K562 (cell line): ENCODE measurements around the gene RBM22. TPM values are rescaled to one million over a fixed set of nuclear protein-coding genes. Genes with fewer than 3 reads are reported as not detected.
A peak's percentile ranks its signal among the peaks of the same experiment; 100 is the strongest.

Source experiments
- ATAC-seq: fragments of 200-7000 bp; cut with Tn5 transposase; 3 replicates; pipeline ENCODE4 v1.9.1; 2020; ENCODE audit warnings: moderate library complexity
- BruUV-seq: library from RNA; stranded (reverse); fragments of 400-500 nt; replicated peaks from 2 replicates; lab custom pipeline; 2021; lab: Mats Ljungman, UMichigan
- CTCF ChIA-PET: fragments of 300-600 bp; formaldehyde crosslinking; extraction: SDS; loops from one replicate; lab custom pipeline; 2021; ENCODE audit warnings: low intra/inter-chr PET ratio; lab: Yijun Ruan, JAX
- POLR2A ChIA-PET: fragments of 300-600, 350-650 bp; sonication (Branson Sonifier 250); formaldehyde crosslinking; extraction: SDS; loops from one replicate; lab custom pipeline; 2021; ENCODE audit warnings: antibody characterized with exemption, inconsistent platforms; lab: Yijun Ruan, JAX
- DNase-seq, 4 experiments: peaks; one replicate each; pipeline versions ENCODE4 v3.0.0 to v3.0.0-alpha.2; 2011 to 2018; ENCODE audit warnings: low spot score in 3 of 4, mixed read lengths in 3 of 4; ENCODE audit errors: extremely low read depth in 1 of 4
- FAIRE-seq: peaks from 2 replicates; lab custom pipeline; 2011; peaks lifted over from hg19 to GRCh38; lab: Jason Lieb, UNC
- H2AFZ ChIP-seq: 2 replicates; pipeline ENCODE4 v1.6.0; 2011; ENCODE audit warnings: low read depth, low read length, control low read depth, inconsistent platforms
- H3K27ac ChIP-seq: fragments of 200-600 bp; 3 replicates; pipeline ENCODE4 v1.8.0; 2011; ENCODE audit warnings: low read depth, mild to moderate bottlenecking, control low read depth, inconsistent platforms, low read length, moderate library complexity, mixed read lengths; ENCODE audit errors: extremely low read depth
- H3K27me3 ChIP-seq, 2 experiments: fragments of 300-600 bp in 1 of 2; 2 replicates in 1 of 2; 3 replicates in 1 of 2; pipeline versions ENCODE4 v1.6.0 to v1.8.0; 2011; ENCODE audit warnings: inconsistent platforms in 2 of 2, low read length in 2 of 2, mild to moderate bottlenecking in 1 of 2, mixed read lengths in 1 of 2, moderate library complexity in 1 of 2; ENCODE audit not compliant: control insufficient read depth in 2 of 2, insufficient read depth in 2 of 2
- H3K36me3 ChIP-seq: fragments of 300-600 bp; 3 replicates; pipeline ENCODE4 v1.8.0; 2011; ENCODE audit warnings: mild to moderate bottlenecking, low read length, inconsistent platforms; ENCODE audit not compliant: control insufficient read depth, insufficient read depth
- H3K4me1 ChIP-seq, 2 experiments: fragments of 200-600 bp in 1 of 2; replicated peaks in 1 of 2; 2 replicates in 1 of 2; 3 replicates in 1 of 2; pipeline versions ENCODE4 v1.5.1 to v1.8.0; 2011; ENCODE audit warnings: inconsistent platforms in 2 of 2, low read length in 2 of 2, mild to moderate bottlenecking in 1 of 2, mixed read lengths in 1 of 2, moderate library complexity in 1 of 2; ENCODE audit not compliant: control insufficient read depth in 2 of 2, insufficient read depth in 2 of 2
- H3K4me2 ChIP-seq: 2 replicates; pipeline ENCODE4 v1.6.1; 2011; ENCODE audit warnings: low read length, control low read depth, inconsistent platforms, mixed read lengths; ENCODE audit not compliant: insufficient read depth
- H3K4me3 ChIP-seq: fragments of 200-600 bp; sonication (generic), shearing (Covaris generic); 2 replicates; pipeline ENCODE4 v1.5.1; 2016; ENCODE audit warnings: control low read depth, inconsistent platforms
- H3K79me2 ChIP-seq: fragments of 200-600 bp; 3 replicates; pipeline ENCODE4 v1.8.0; 2011; ENCODE audit warnings: low read length, inconsistent platforms; ENCODE audit not compliant: control insufficient read depth, insufficient read depth
- H3K9ac ChIP-seq, 2 experiments: 2 replicates each; pipeline versions ENCODE4 v1.6.0 to v1.6.1; 2011; ENCODE audit warnings: low read depth in 2 of 2, low read length in 2 of 2, control low read depth in 1 of 2, inconsistent platforms in 1 of 2, mild to moderate bottlenecking in 1 of 2, mixed read lengths in 1 of 2; ENCODE audit not compliant: insufficient read depth in 1 of 2
- H3K9me1 ChIP-seq: one replicate; pipeline ENCODE4 v1.6.0; 2011; ENCODE audit warnings: inconsistent platforms, mild to moderate bottlenecking, low read length, moderate library complexity; ENCODE audit not compliant: control insufficient read depth, insufficient read depth
- H3K9me3 ChIP-seq: replicated peaks from 2 replicates; pipeline ENCODE4 v1.5.1; 2011; ENCODE audit warnings: low read depth, low read length, inconsistent platforms; ENCODE audit not compliant: control insufficient read depth, insufficient read depth
- H4K20me1 ChIP-seq: replicated peaks from 2 replicates; pipeline ENCODE4 v1.6.1; 2011; ENCODE audit warnings: low read length, inconsistent platforms, mixed read lengths; ENCODE audit not compliant: control insufficient read depth, insufficient read depth
- ATF3 ChIP-seq, 2 experiments: fragments of 450-650 bp in 1 of 2; sonication (generic) in 1 of 2; formaldehyde crosslinking in 1 of 2; IDR thresholded peaks in 1 of 2; conservative IDR thresholded peaks in 1 of 2; 2 replicates each; pipeline versions ENCODE4 v1.6.1 to v1.8.1; 2016 to 2023; ENCODE audit warnings: mild to moderate bottlenecking in 2 of 2, moderate library complexity in 2 of 2, inconsistent platforms in 1 of 2, missing genetic modification reagents in 1 of 2
- CEBPB ChIP-seq: fragments of 450-650 bp; IDR thresholded peaks from 2 replicates; pipeline ENCODE4 v1.6.1; 2016; ENCODE audit warnings: missing genetic modification characterization, missing compliant biosample characterization
- DMBX1 ChIP-seq: fragments of 250-450 bp; sonication (Bioruptor Pico); IDR thresholded peaks from 2 replicates; pipeline ENCODE4 v1.8.0; 2022; ENCODE audit warnings: inconsistent platforms, mild to moderate bottlenecking, moderate library complexity, borderline replicate concordance
- E2F4 ChIP-seq: sonication (generic); formaldehyde crosslinking; IDR thresholded peaks from 2 replicates; pipeline ENCODE4 v1.8.0; 2022; ENCODE audit warnings: mild to moderate bottlenecking, low read depth, missing genetic modification reagents
- EHMT2 ChIP-seq: fragments of 450-650 bp; IDR thresholded peaks from 2 replicates; pipeline ENCODE4 v1.6.1; 2018; ENCODE audit warnings: antibody characterized with exemption
- HNRNPUL1 ChIP-seq: fragments of 200-400 bp; formaldehyde crosslinking; IDR thresholded peaks from 2 replicates; pipeline ENCODE4 v1.6.1; 2017; ENCODE audit warnings: low read length
- JUND ChIP-seq, 2 experiments: IDR thresholded peaks; 2 replicates in 1 of 2; 3 replicates in 1 of 2; pipeline ENCODE4 v1.6.1; 2011; ENCODE audit warnings: borderline replicate concordance in 2 of 2, low read depth in 2 of 2, low read length in 2 of 2, improper control_type of control experiment in 1 of 2, missing biosample characterization in 1 of 2, missing genetic modification characterization in 1 of 2, missing genetic modification reagents in 1 of 2
- MEIS2 ChIP-seq: fragments of 450-650 bp; IDR thresholded peaks from 2 replicates; pipeline ENCODE4 v1.6.1; 2014; ENCODE audit warnings: mild to moderate bottlenecking; ENCODE audit not compliant: partially characterized antibody
- NR2F6 ChIP-seq: fragments of 450-650 bp; formaldehyde crosslinking; IDR thresholded peaks from 2 replicates; pipeline ENCODE4 v1.4.0; 2020; ENCODE audit warnings: mild to moderate bottlenecking
- NR4A1 ChIP-seq, 2 experiments: fragments of 250-450 bp in 1 of 2; fragments of 450-650 bp in 1 of 2; sonication (Bioruptor Pico) in 1 of 2; IDR thresholded peaks; 2 replicates each; pipeline versions ENCODE4 v1.4.0 to v1.6.1; 2016 to 2020; ENCODE audit warnings: mild to moderate bottlenecking in 2 of 2, missing compliant biosample characterization in 1 of 2, missing genetic modification characterization in 1 of 2, moderate library complexity in 1 of 2
- POLR2AphosphoS2 ChIP-seq: IDR thresholded peaks from 2 replicates; pipeline ENCODE4 v1.6.1; 2012; ENCODE audit warnings: low read length, improper control_type of control experiment
- RBM17 ChIP-seq: fragments of 200-400 bp; formaldehyde crosslinking; IDR thresholded peaks from 2 replicates; pipeline ENCODE4 v1.6.1; 2017; ENCODE audit warnings: low read depth, mild to moderate bottlenecking, low read length, borderline replicate concordance
- YY1 ChIP-seq, 3 experiments: IDR thresholded peaks; 2 replicates each; pipeline ENCODE4 v1.6.1; 2011; ENCODE audit warnings: low read length in 2 of 3, mild to moderate bottlenecking in 2 of 3, moderate library complexity in 2 of 3, borderline replicate concordance in 1 of 3, control low read depth in 1 of 3, low read depth in 1 of 3; ENCODE audit not compliant: insufficient read depth in 3 of 3, insufficient replicate concordance in 2 of 3, control insufficient read depth in 1 of 3, insufficient read length in 1 of 3; ENCODE audit errors: extremely low read depth in 1 of 3
- ZBTB9 ChIP-seq: fragments of 450-650 bp; formaldehyde crosslinking; IDR thresholded peaks from 2 replicates; pipeline ENCODE4 v1.4.0; 2020; ENCODE audit warnings: mild to moderate bottlenecking, moderate library complexity
- ZNF23 ChIP-seq: fragments of 250-450 bp; sonication (Bioruptor Pico); IDR thresholded peaks from 2 replicates; pipeline ENCODE4 v1.4.0; 2020; ENCODE audit warnings: mild to moderate bottlenecking
- ZNF239 ChIP-seq: fragments of 250-450 bp; sonication (Bioruptor Pico); IDR thresholded peaks from 2 replicates; pipeline ENCODE4 v1.4.0; 2020; ENCODE audit warnings: mild to moderate bottlenecking
- WGBS: fragments of 100-300 bp; shearing (Covaris generic); methylation state at CpG from one replicate; pipeline ENCODE4 v1.1.6; 2016; ENCODE audit warnings: low coverage, mixed read lengths; ENCODE audit not compliant: insufficient coverage; ENCODE audit errors: missing lambda C conversion rate; 5-methylcytosine and 5-hydroxymethylcytosine counted together
- in situ Hi-C: fragments of 300-500 bp; cut with MboI; formaldehyde crosslinking; loops from 4 replicates; pipeline ENCODE4 v1.15.0; 2018; ENCODE audit warnings: inconsistent platforms, mixed read lengths
- intact Hi-C: fragments of 100-400 bp; cut with micrococcal nuclease; formaldehyde crosslinking; loops from 2 replicates; pipeline ENCODE4 v1.14.2; 2022
- polyA plus RNA-seq, 8 experiments: library from polyadenylated mRNA; depleted of rRNA in 4 of 8; stranded (reverse) in 5 of 8; unstranded in 3 of 8; fragments of >200 nt; fragmentation: Nextera tagmentation in 2 of 8; fragmentation: Illumina TruSeq in 1 of 8; extraction: Ambion mirVana in 2 of 8; extraction: Trizol in 1 of 8; gene quantifications; 2 replicates each; pipeline versions ENCODE4 v1.2.1 to v1.2.3, GENCODE V29; 2011 to 2014; ENCODE audit warnings: inconsistent platforms in 1 of 8, missing spikeins in 1 of 8
- total RNA-seq, 7 experiments: library from RNA; depleted of rRNA in 6 of 7; stranded (reverse); fragments of >200 nt in 6 of 7; fragmentation: Illumina TruSeq in 2 of 7; extraction: Trizol in 2 of 7; gene quantifications; 2 replicates each; pipeline versions ENCODE4 v1.2.1 to v1.2.3, GENCODE V29; 2011 to 2021; ENCODE audit warnings: low replicate concordance in 1 of 7

RBM22 gene
- total and polyA plus RNA-seq, 9 of the 15 experiments (the other 6 are each of a cell fraction or from before 2014, with no cell fraction given) = 31.3 to 82.2 (median 44.8) TPM

- peaks cover 18% of the 10 kb centered on the region for H3K36me3 ChIP-seq
- H3K9me1 ChIP-seq = no peaks in the 10 kb centered on the region
- H3K27me3 ChIP-seq = no peaks in the 10 kb centered on the region
- in situ Hi-C loops (no loop called here), intact Hi-C loops (loop anchor here (5.0 kb wide), 1 partner anchor 54 kb away; the partner anchor contains the start of gene DCTN4)
- ATAC-seq (no peak), FAIRE-seq (peak; percentile 6), DNase-seq (no peak)
- H3K9me3 ChIP-seq = no peaks in the 10 kb centered on the region
- CTCF ChIA-PET = no interaction called here
- no peak overlapping the region for H3K4me3 ChIP-seq
- peaks cover 21% of the 10 kb centered on the region for H3K79me2 ChIP-seq
- no TSS peak for BruUV-seq
- peak overlapping the region; percentile 7; the same call in 1 of the 2 replicates for H2AFZ ChIP-seq
- peaks cover 0 to 20% of the 10 kb centered on the region in 2 experiments; a peak in 3 of 5 replicates for H3K4me1 ChIP-seq
- H3K9ac ChIP-seq = no peak overlapping the region
- H3K4me2 ChIP-seq = no peak overlapping the region
- 36% methylated on average over 3 of the region's 3 CpGs for WGBS
- no peaks in the 10 kb centered on the region for H4K20me1 ChIP-seq
- POLR2A ChIA-PET = interaction anchor here (0.6 to 2.6 kb wide), 11 partner anchors 8 to 145 kb away, joined by 3 to 9 read pairs (median 3); partner anchors contain the start of gene DCTN4
- H3K27ac ChIP-seq = 0 out of 3 replicates have a peak overlapping the region, but pooled peaks have one; percentile 22
- 0 out of 2 replicates have a peak, but pooled peaks have one; percentile 36 for TF ChIP-seq POLR2AphosphoS2
- TF ChIP-seq ZNF23 (CRISPR knock-in tag) = no peak
- TF ChIP-seq HNRNPUL1 = no peak
- TF ChIP-seq DMBX1 (CRISPR knock-in tag) = no peak
- no peak for TF ChIP-seq MEIS2
- no peak for TF ChIP-seq NR2F6
- no peak for TF ChIP-seq RBM17
- peak; percentile 85 for TF ChIP-seq ZNF239 (CRISPR knock-in tag)
- no peak for TF ChIP-seq YY1 (IDR thresholded peaks at IDR 0.05; ENCODE audit: borderline replicate concordance in 1 of 3, control insufficient read depth in 1 of 3, extremely low read depth in 1 of 3, insufficient read depth in 3 of 3, insufficient read length in 1 of 3, insufficient replicate concordance in 2 of 3, low read depth in 1 of 3, low read length in 2 of 3)
- TF ChIP-seq JUND (IDR thresholded peaks at IDR 0.05; ENCODE audit: borderline replicate concordance, low read depth, low read length) = peak; percentile 47; the same call in 1 of the 2 replicates
- peak; percentile 62; the same call in 1 of the 3 replicates for TF ChIP-seq JUND (tag; IDR thresholded peaks at IDR 0.05; ENCODE audit: borderline replicate concordance, low read depth, low read length)
- no peak for TF ChIP-seq ZBTB9
- TF ChIP-seq CEBPB (tag) = peak; percentile 90
- no peak for TF ChIP-seq NR4A1 (CRISPR knock-in tag; IDR thresholded peaks at IDR 0.05)
- no peak for TF ChIP-seq NR4A1 (tag; IDR thresholded peaks at IDR 0.05)
- TF ChIP-seq E2F4 (CRISPR knock-in tag) = no peak
- peak; percentile 67 for TF ChIP-seq ATF3 (IDR thresholded peaks at IDR 0.05)
- TF ChIP-seq ATF3 (CRISPR knock-in tag; conservative IDR thresholded peaks at IDR 0.05) = no peak
- TF ChIP-seq EHMT2 = 0 out of 2 replicates have a peak, but pooled peaks have one; percentile 16
These were observed 2.9 kb upstream of the RBM22 start for GRCh38 chr5:150703762-150704161.
